GM21723 (cell line): ENCODE data around the gene ZNG1F.
"Not testable (repeated sequence)": the region's sequence is repeated elsewhere in the genome, so short reads cannot be mapped to it uniquely, and the experiment has no call there.

Source experiments
- ATAC-seq: cut with Tn5 transposase; IDR thresholded peaks from one replicate; pipeline ENCODE4 v1.9.1; 2021; ENCODE audit warnings: mild to moderate bottlenecking, moderate library complexity; ENCODE audit not compliant: unreplicated experiment

The ZNG1F gene

GRCh38 chr9:41087157-41087780 is 101.8 kb downstream of the ZNG1F start:
- ATAC-seq: not testable (repeated sequence)

- ATAC-seq: not testable (repeated sequence)
These were observed 102.4 kb downstream of the ZNG1F start for GRCh38 chr9:41086685-41087084.

GRCh38 chr9:41086215-41086614 is 102.9 kb downstream of the ZNG1F start:
- ATAC-seq: not testable (repeated sequence)

GRCh38 chr9:41082358-41082757 is 106.8 kb downstream of the ZNG1F start:
- ATAC-seq: not testable (repeated sequence)
